Effector memory CD4-positive, alpha-beta T cell (primary cell): ENCODE measurements around the gene STIM2.
A peak's percentile ranks its signal among the peaks of the same experiment; 100 is the strongest.

Source experiments
- DNase-seq, 3 donors: peaks; one replicate each; pipeline ENCODE4 v3.0.0-alpha.2; 2020
- H3K27ac ChIP-seq: 2 replicates; pipeline ENCODE4 v1.7.0; 2013; ENCODE audit warnings: mild to moderate bottlenecking, low read length, moderate library complexity; ENCODE audit not compliant: insufficient read depth, poor library complexity, severe bottlenecking
- H3K27me3 ChIP-seq: replicated peaks from 2 replicates; pipeline ENCODE4 v1.7.0; 2013; ENCODE audit warnings: mild to moderate bottlenecking, low read length; ENCODE audit not compliant: insufficient read depth, control insufficient read depth, poor library complexity, severe bottlenecking
- H3K36me3 ChIP-seq: 2 replicates; pipeline ENCODE4 v1.7.0; 2013; ENCODE audit warnings: mild to moderate bottlenecking, low read length, moderate library complexity; ENCODE audit not compliant: control insufficient read depth, insufficient read depth
- H3K4me1 ChIP-seq: 2 replicates; pipeline ENCODE4 v1.7.0; 2013; ENCODE audit warnings: low read length, mild to moderate bottlenecking; ENCODE audit not compliant: control insufficient read depth, insufficient read depth, poor library complexity, severe bottlenecking
- H3K4me3 ChIP-seq: 2 replicates; pipeline ENCODE4 v1.7.0; 2013; ENCODE audit warnings: low read length, low read depth, mild to moderate bottlenecking; ENCODE audit not compliant: insufficient read depth, poor library complexity, severe bottlenecking
- H3K9me3 ChIP-seq: 2 replicates; pipeline ENCODE4 v1.7.0; 2013; ENCODE audit warnings: mild to moderate bottlenecking, low read length, moderate library complexity; ENCODE audit not compliant: control insufficient read depth

STIM2 gene

GRCh38 chr4:26830701-26831100, 29.9 kb upstream of the STIM2 start:
- Histone ChIP-seq H3K27ac (no peak overlapping the region), H3K27me3 (no peaks in the 10 kb centered on the region), H3K4me3 (no peak overlapping the region), H3K4me1 (no peaks in the 10 kb centered on the region), H3K9me3 (no peaks in the 10 kb centered on the region), H3K36me3 (no peaks in the 10 kb centered on the region)
- DNase-seq, result no peak

GRCh38 chr4:26836539-26836938, 24.1 kb upstream of the STIM2 start:
- Histone ChIP-seq H3K27ac (no peak overlapping the region), H3K9me3 (no peaks in the 10 kb centered on the region), H3K27me3 (no peaks in the 10 kb centered on the region), H3K36me3 (no peaks in the 10 kb centered on the region), H3K4me3 (no peak overlapping the region), H3K4me1 (peaks cover 6% of the 10 kb centered on the region)
- DNase-seq, result no peak

- Histone ChIP-seq H3K4me3 (no peak overlapping the region), H3K27me3 (no peaks in the 10 kb centered on the region), H3K27ac (peak overlapping the region; percentile 29), H3K9me3 (no peaks in the 10 kb centered on the region), H3K4me1 (peaks cover 6% of the 10 kb centered on the region), H3K36me3 (no peaks in the 10 kb centered on the region)
- no peak for DNase-seq
Observed at GRCh38 chr4:26837993-26838842, 22.4 kb upstream of the STIM2 start.

GRCh38 chr4:26839016-26839415, 21.6 kb upstream of the STIM2 start:
- DNase-seq, result no peak
- no peaks in the 10 kb centered on the region for H3K9me3 ChIP-seq
- peaks cover 6% of the 10 kb centered on the region for H3K4me1 ChIP-seq

GRCh38 chr4:26839534-26839951, 21.1 kb upstream of the STIM2 start:
- Histone ChIP-seq H3K27me3 (no peaks in the 10 kb centered on the region), H3K36me3 (no peaks in the 10 kb centered on the region), H3K27ac (no peak overlapping the region), H3K9me3 (no peaks in the 10 kb centered on the region), H3K4me1 (peaks cover 6% of the 10 kb centered on the region), H3K4me3 (no peak overlapping the region)
- DNase-seq, result no peak

More at GRCh38 chr4:26839016-26839415, 21.6 kb upstream of the STIM2 start:
- H3K36me3 ChIP-seq, result no peaks in the 10 kb centered on the region
- no peak overlapping the region for H3K4me3 ChIP-seq
- H3K27ac ChIP-seq, result no peak overlapping the region
- no peaks in the 10 kb centered on the region for H3K27me3 ChIP-seq

- Histone ChIP-seq H3K4me3 (no peak overlapping the region), H3K27me3 (no peaks in the 10 kb centered on the region), H3K4me1 (peaks cover 6% of the 10 kb centered on the region), H3K36me3 (no peaks in the 10 kb centered on the region), H3K9me3 (no peaks in the 10 kb centered on the region), H3K27ac (no peak overlapping the region)
- DNase-seq, result no peak
Observed at GRCh38 chr4:26840786-26841185, 19.9 kb upstream of the STIM2 start.

- no peak overlapping the region for H3K4me3 ChIP-seq
- DNase-seq, result no peak
- no peaks in the 10 kb centered on the region for H3K9me3 ChIP-seq
- no peaks in the 10 kb centered on the region for H3K36me3 ChIP-seq
- no peak overlapping the region for H3K27ac ChIP-seq
- no peaks in the 10 kb centered on the region for H3K27me3 ChIP-seq
- H3K4me1 ChIP-seq, result peaks cover 6% of the 10 kb centered on the region
Observed at GRCh38 chr4:26842911-26843310, 17.7 kb upstream of the STIM2 start.

GRCh38 chr4:26850528-26850927, 10.1 kb upstream of the STIM2 start:
- H3K27ac ChIP-seq, result no peak overlapping the region
- no peaks in the 10 kb centered on the region for H3K9me3 ChIP-seq
- no peaks in the 10 kb centered on the region for H3K27me3 ChIP-seq
- H3K4me3 ChIP-seq, result no peak overlapping the region
- H3K36me3 ChIP-seq, result no peaks in the 10 kb centered on the region
- H3K4me1 ChIP-seq, result no peaks in the 10 kb centered on the region
- no peak for DNase-seq

GRCh38 chr4:26851129-26851528, 9.5 kb upstream of the STIM2 start:
- Histone ChIP-seq H3K4me1 (no peaks in the 10 kb centered on the region), H3K27me3 (no peaks in the 10 kb centered on the region), H3K9me3 (no peaks in the 10 kb centered on the region), H3K36me3 (no peaks in the 10 kb centered on the region), H3K27ac (no peak overlapping the region), H3K4me3 (no peak overlapping the region)
- DNase-seq, result no peak

- H3K4me1 ChIP-seq, result peaks cover 18% of the 10 kb centered on the region
- H3K4me3 ChIP-seq, result no peak overlapping the region
- H3K27ac ChIP-seq, result no peak overlapping the region
- H3K27me3 ChIP-seq, result no peaks in the 10 kb centered on the region
- no peaks in the 10 kb centered on the region for H3K36me3 ChIP-seq
- H3K9me3 ChIP-seq, result no peaks in the 10 kb centered on the region
- no peak for DNase-seq
Observed at GRCh38 chr4:26854701-26855100, 5.9 kb upstream of the STIM2 start.
